GM12864 (cell line): Measurements from ENCODE around the gene PLCB3.
A peak's percentile ranks its signal among the peaks of the same experiment; 100 is the strongest.
"Not testable (repeated sequence)": the region's sequence is repeated elsewhere in the genome, so short reads cannot be mapped to it uniquely, and the experiment has no call there.

ENCODE experiments used
- DNase-seq: peaks from one replicate; pipeline ENCODE4 v3.0.0-alpha.2; 2011; ENCODE audit warnings: low read depth
- H3K4me3 ChIP-seq: 2 replicates; pipeline ENCODE4 v1.5.1; 2011; ENCODE audit warnings: mild to moderate bottlenecking, low read depth, low read length, control low read depth
- CTCF ChIP-seq: IDR thresholded peaks from 2 replicates; pipeline ENCODE4 v1.5.1; 2011; ENCODE audit warnings: low read depth, mild to moderate bottlenecking, moderate library complexity, low read length, control low read depth, inconsistent platforms; ENCODE audit errors: missing control alignments

PLCB3 gene

DNA sequence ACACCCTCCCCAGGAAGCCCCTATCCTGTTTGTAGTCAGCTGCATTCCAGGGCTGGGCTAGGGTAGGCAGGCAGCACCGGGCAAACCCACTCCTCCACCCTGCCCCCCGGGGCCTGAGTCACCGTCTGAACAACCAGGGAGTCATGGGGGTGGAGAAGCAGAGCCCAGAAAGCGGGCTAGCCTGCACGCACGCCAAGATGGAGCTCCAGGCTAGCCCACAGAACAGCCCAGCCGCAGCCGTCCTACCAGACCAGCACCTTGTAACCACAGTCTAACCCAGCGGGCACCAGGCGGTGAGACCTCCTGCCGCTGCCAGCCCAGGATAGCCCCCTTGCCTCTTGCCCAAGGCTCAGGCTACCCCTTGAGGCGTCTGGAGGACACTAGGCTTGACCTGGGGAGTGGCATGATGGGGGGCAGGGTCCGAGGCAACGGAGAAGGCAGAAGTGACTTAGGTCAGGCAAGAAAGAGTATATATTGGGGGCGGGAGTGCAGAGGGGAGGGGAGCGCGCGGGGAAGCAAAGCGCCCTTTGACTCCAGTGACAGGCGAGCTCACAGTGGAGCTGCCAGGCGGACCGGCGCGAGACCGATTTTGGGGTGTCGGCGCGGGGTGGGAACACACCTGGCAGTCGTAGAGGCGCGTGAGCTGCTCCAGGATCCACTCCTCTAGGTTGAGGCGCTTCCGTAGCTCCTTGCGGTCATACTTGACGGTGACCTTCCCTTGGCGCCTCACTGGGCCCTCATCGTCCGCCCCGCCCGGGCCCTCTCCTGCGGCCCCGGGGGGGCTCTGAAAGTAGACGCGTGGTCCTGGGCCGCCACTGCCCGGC lies 5.3 kb upstream of the PLCB3 start:
- peak overlapping the region; percentile 86 for H3K4me3 ChIP-seq
- no peak for TF ChIP-seq CTCF
- DNase-seq, result no peak

DNA sequence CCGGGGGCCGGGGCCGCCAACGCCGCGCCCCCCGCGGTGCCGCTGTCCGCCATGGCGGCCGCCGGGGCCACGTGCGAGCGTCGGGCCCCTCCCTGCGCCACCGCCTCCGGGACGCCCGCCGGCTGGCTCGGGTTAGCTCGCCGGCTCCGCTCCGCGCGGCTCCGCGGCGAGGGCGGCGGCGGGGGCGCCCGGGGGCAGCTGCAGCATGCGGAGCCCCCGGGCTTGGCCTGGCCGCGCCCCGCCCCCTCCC lies 4.8 kb upstream of the PLCB3 start:
- H3K4me3 ChIP-seq, result peak overlapping the region; percentile 86
- DNase-seq, result not testable (repeated sequence)

GRCh38 chr11:64246871-64247728 lies 4.2 kb upstream of the PLCB3 start, which contains the start of gene PPP1R14B:
PPP1R14B (minus strand) TSS chr11:64246943; CDS start chr11:64246673, 270 bp downstream.
- no peak for DNase-seq
- no peak for TF ChIP-seq CTCF

DNA sequence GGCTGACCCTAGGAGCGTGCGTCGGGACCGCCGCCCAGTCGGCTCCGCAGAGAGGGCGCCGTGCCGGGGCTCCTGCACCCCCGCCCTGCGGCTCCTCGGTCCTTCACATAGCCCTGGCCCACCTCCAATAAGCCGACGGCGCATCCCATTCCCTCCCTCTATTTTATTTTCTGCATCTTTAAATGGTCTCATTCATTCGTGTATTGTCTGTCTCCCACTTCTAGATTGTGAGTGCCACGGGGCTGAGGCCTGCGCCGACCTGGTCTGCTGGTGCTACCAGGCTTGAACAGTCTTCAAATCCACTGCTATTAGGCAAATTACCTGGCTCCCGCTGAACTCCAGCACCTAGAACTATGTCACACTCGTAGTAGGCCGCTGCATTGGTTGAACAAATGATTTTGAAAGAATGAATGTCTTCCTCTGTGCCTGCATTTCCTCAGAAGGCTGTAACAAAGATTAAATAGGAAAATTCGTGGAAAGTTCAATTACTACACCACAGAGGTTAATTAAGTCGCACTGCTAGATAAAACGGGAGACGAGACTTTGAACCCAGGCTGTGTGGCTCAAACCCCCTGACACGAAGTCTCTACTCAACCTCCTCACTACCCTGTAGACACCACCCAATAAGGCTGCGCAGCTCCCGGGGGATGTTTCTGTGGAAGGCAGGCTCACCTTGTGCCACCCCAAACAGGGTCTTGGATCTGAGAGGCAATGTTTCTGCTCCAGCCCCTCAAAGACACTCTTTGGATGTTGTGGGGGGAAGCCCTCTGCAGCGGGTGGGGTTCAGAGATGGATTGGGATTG lies 3.4 kb upstream of the PLCB3 start:
- TF ChIP-seq CTCF, result no peak
- peak overlapping the region; percentile 61; the same call in 1 of the 2 replicates for H3K4me3 ChIP-seq
- no peak for DNase-seq

More at GRCh38 chr11:64246871-64247728, 4.2 kb upstream of the PLCB3 start, which contains the start of gene PPP1R14B:
- H3K4me3 ChIP-seq, result peak within 1 kb of the TSS; percentile 86

GRCh38 chr11:64248578-64248977 lies 2.8 kb upstream of the PLCB3 start:
- no peak overlapping the region for H3K4me3 ChIP-seq
- no peak for DNase-seq
- no peak for TF ChIP-seq CTCF

DNA sequence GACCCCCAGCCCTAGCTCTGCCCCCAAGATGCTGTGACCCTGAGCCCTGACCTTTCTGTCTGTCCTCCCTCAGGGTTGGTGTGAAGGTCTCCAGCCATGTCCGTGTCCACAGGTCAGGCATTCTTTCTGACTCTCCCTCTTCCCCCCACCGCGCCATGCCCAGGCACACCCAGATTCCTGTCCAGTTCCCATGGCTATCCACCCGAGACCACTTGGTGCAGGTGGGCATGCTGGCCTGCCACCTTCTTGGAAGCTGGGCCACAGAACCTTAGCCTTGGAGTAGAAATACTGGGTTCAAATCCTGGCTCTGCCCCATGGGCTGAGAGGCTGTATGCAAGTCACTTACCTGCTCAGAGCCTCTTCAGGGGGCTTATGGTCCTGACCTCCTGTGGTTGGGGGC lies 2.3 kb upstream of the PLCB3 start:
- DNase-seq, result no peak
- H3K4me3 ChIP-seq, result no peak overlapping the region
- no peak for TF ChIP-seq CTCF
